ENCODE data around the gene GLUD2.
"Not testable (repeated sequence)": the region's sequence is repeated elsewhere in the genome, so short reads cannot be mapped to it uniquely, and the experiment has no call there.

GLUD2 gene

GRCh38 chrX:121036951-121037350 lies 10.5 kb upstream of the GLUD2 start:
- in situ Hi-C loops (cut with HindIII; ENCODE audit: low sequenced_read_pairs): no loop called here
- no peak for TF ChIP-seq CTCF (IDR thresholded peaks at IDR 0.05; ENCODE audit: low read depth, low read length)
- H3K4me3 ChIP-seq (ENCODE audit: low read depth, low read length): no peak overlapping the region
- DNase-seq (ENCODE audit: low read depth, low spot score): no peak

- no peak for TF ChIP-seq CTCF (IDR thresholded peaks at IDR 0.05; ENCODE audit: low read depth, low read length)
- in situ Hi-C loops (cut with HindIII; ENCODE audit: low sequenced_read_pairs): no loop called here
- DNase-seq (ENCODE audit: low read depth, low spot score): no peak
- H3K4me3 ChIP-seq (ENCODE audit: low read depth, low read length): no peak overlapping the region
These were observed 3.4 kb downstream of the GLUD2 start for GRCh38 chrX:121050781-121051180.

- no peak overlapping the region for H3K4me3 ChIP-seq (ENCODE audit: low read depth, low read length)
- DNase-seq (ENCODE audit: low read depth, low spot score): no peak
- TF ChIP-seq CTCF (IDR thresholded peaks at IDR 0.05; ENCODE audit: low read depth, low read length): no peak
- in situ Hi-C loops (cut with HindIII; ENCODE audit: low sequenced_read_pairs): no loop called here
These were observed 4.7 kb downstream of the GLUD2 start for GRCh38 chrX:121052122-121052521.

GRCh38 chrX:121062289-121062688 lies 14.9 kb downstream of the GLUD2 start:
- TF ChIP-seq CTCF (IDR thresholded peaks at IDR 0.05; ENCODE audit: low read depth, low read length): no peak
- DNase-seq (ENCODE audit: low read depth, low spot score): no peak
- in situ Hi-C loops (cut with HindIII; ENCODE audit: low sequenced_read_pairs): no loop called here
- no peak overlapping the region for H3K4me3 ChIP-seq (ENCODE audit: low read depth, low read length)

GRCh38 chrX:121064579-121064978 lies 17.2 kb downstream of the GLUD2 start:
- no peak overlapping the region for H3K4me3 ChIP-seq (ENCODE audit: low read depth, low read length)
- in situ Hi-C loops (cut with HindIII; ENCODE audit: low sequenced_read_pairs): no loop called here
- no peak for DNase-seq (ENCODE audit: low read depth, low spot score)
- TF ChIP-seq CTCF (IDR thresholded peaks at IDR 0.05; ENCODE audit: low read depth, low read length): no peak

GRCh38 chrX:121084247-121084646 lies 36.8 kb downstream of the GLUD2 start:
- H3K4me3 ChIP-seq (ENCODE audit: low read depth, low read length); DNase-seq (ENCODE audit: low read depth, low spot score); in situ Hi-C loops (cut with HindIII; ENCODE audit: low sequenced_read_pairs): not testable (repeated sequence)

- H3K4me3 ChIP-seq (ENCODE audit: low read depth, low read length): no peak overlapping the region
- in situ Hi-C loops (cut with HindIII; ENCODE audit: low sequenced_read_pairs): no loop called here
These were observed 37.6 kb downstream of the GLUD2 start for GRCh38 chrX:121084903-121085611.

More at GRCh38 chrX:121084903-121085611, 37.6 kb downstream of the GLUD2 start:
- TF ChIP-seq CTCF (IDR thresholded peaks at IDR 0.05; ENCODE audit: low read depth, low read length): no peak
- no peak for DNase-seq (ENCODE audit: low read depth, low spot score)
